GM19025 (cell line): ENCODE measurements around the gene TRIM41.
A peak's percentile ranks its signal among the peaks of the same experiment; 100 is the strongest.

Experiments
- ATAC-seq: cut with Tn5 transposase; IDR thresholded peaks from one replicate; pipeline ENCODE4 v1.9.1; 2021; ENCODE audit warnings: mild to moderate bottlenecking, low read depth, moderate library complexity; ENCODE audit not compliant: unreplicated experiment

TRIM41 gene

DNA sequence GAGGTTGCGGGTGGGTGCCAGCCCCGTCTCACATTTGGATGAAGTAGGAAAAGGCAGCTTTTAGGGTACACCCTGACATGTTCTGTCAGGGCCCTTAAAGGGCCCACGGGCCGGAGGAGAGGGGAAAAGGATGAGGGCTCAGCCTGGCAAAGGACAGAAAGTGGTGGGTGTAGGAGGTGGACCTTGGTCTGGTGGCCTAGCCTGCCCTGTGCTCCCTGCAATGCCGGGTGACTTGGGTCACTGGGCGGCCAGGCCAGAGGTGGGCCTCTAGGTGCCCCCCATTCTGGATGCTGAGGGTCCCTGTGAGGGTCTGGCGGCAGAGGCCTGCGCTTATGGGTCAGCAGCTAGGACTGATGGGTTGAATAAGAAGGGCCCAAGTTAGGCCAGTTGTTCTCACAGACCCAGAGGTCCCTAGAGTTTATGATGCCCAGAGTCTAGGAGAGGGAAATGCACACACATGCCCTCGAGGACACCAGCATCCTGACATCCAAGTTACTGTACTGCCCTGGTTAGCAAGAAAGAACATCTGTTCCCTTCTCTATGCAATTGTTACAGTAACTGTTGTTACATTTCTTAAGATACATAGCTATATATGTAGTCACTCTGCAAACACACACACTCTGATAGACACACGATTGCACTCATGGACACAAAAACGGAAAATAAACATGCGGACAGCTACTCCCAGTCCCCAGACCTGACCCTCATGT is 30.6 kb upstream of the TRIM41 start:
- ATAC-seq = no peak

DNA sequence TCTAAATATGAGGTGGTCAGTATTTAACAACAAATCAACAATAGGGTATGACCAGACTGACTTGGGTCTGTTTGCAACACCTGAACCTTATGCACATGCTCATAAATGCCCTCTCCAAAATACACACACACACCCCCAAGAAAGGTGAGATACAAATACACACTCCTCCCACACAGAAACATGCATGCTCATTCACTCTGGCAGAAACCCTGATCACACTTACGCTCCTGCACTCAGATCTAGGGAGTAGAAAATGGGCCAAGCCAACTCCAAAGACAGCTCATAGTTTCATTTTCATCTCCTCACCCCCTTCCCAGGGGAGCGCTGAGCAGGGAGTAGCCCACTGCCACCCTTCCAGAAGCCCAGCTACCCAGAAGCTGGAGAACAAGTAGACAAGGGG is 29.4 kb upstream of the TRIM41 start:
- ATAC-seq = no peak

DNA sequence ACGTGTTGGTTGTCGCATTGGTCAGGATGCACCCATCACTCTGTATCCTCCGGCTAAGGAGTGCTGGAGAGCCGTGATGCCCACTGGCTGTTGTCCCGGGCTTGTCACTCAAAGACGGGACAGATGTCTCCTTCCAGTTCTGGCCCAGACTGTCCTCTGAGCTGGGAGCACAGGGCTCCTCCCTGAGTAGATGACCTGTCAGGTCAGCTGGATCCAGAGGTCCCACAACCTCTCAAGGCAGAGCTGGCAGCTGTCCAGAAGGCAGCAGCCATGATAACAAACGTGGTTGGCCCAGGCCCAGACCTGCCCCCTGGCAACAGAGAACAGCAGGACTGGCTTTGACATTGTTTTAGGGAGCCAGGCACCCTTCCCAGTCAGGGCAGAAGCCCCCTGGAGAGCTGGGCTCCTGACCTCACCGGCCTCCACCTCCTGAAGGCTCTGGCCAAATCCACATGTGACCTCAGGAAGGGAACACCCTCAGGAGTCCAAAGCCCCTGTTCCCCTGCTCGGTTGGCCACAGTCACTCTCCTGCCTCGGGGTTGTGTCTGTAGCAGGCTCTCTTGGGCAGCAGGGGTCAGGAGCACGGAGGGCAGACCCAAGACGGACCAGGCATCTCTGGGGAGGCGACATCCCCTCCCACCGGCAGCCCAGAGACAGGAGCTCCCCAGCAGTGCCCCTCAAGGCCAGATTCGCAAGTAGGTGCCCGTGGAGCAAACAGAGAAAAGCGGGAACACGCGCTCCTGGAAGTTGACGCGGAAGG is 28.4 kb upstream of the TRIM41 start:
- no peak for ATAC-seq

GRCh38 chr5:181195249-181195761 is 27.8 kb upstream of the TRIM41 start:
- ATAC-seq = no peak

DNA sequence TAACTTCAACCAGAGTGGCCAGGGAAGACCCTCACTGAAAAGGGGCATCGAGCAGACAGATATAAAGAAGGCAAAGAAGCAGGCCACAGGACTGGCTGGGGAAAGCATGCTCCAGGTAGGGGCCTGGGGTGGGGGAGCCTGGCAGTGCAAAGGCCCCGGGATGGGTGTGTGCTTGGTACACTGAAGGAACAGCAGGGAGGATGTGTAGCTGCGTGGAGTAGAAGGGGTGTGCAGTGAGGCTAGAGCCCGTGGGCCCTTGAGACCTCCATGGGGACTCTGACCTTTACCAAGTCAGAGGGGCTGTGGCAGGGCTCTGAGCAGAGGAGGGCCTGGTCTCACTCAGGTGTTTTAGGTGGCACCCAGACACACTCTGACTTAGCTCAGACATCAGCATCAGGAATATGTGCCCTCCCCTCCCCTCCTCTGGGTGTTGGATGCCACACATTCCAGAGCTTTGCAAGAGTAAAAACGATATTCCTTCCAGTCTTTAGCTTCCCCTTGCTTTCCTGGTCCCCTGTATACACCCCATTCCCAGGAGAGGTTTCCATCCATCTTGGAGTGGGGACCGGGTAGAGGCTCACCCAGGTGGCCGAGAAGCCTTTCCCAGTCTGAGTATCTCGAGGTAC is 25.6 kb upstream of the TRIM41 start:
- no peak for ATAC-seq

DNA sequence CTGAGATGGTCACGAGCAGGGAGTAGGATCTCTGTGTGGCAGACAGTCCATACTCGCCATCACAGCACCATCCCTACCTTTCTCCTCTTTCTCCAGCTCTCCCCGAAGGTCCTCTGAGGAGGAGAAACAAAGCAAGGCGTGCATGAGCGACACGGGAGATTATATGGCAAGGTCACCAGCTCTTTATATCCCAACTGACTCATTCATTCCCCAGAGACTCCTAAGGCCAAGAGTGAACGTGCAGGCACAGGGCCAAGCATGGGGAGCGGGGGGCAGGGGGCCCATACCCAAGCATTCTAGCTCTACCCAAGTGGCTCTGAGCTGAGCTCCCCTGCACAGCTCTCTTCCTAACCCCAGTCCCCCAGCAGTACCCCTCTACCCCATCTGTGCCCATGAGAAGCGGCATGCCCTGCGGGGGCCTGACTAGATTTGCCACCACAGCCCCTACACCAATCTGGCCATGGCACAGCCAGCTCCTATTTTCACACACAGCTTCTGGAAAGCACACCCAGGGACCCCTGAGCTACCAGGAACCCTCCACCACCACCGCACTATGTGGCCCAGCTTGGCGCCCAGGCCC is 24.9 kb upstream of the TRIM41 start:
- no peak for ATAC-seq

- ATAC-seq = peak; percentile 85
Measured at GRCh38 chr5:181198905-181199519, 24.1 kb upstream of the TRIM41 start.

- no peak for ATAC-seq
Measured at GRCh38 chr5:181199881-181200638, 23.0 kb upstream of the TRIM41 start.

GRCh38 chr5:181200816-181201215 is 22.3 kb upstream of the TRIM41 start:
- ATAC-seq = no peak

DNA sequence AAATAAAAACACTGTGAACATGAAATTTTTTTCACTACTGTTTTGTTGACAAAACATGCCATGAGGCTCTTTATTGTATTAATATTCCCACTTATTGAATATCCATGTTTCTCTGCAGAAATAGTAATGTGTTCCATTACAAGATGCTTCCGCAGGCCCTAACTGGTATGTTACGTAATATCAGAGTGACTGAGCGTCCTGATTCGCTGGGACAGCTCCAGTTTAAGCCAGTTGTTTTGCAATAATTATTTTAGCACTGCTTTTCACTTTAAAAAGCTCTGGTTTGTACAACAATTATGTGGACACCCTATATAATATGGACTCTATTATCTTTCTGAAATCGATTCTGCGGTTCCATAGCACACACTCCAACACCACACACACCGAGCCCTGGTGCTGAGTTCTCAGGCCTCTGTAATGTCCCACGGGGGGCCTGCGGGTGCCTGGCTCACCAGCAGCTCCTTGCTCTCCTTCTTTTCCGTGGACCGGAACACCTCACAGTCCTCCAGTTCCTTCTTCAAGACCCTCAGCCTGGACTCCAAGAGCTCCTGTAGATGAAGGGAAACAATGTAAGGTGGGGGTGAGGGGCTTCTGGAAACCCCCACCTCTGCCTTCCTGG is 19.9 kb upstream of the TRIM41 start:
- no peak for ATAC-seq

DNA sequence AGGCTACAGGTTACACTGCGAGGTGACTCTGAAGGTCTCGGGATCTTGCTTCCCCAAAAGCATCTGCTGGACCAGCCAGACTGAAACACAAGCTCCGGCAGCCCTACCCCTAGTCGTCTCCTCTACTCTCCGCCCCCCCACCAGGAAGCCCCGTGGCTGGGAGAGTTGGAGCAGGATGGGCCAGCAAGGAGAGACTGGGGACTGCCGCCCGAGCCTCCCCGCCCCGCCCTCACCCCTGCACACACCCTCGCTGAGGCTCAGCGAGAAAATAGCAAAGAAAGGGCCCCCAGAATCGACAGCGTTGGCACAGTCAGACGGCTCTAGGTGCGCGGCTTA is 19.3 kb upstream of the TRIM41 start:
- ATAC-seq = no peak

DNA sequence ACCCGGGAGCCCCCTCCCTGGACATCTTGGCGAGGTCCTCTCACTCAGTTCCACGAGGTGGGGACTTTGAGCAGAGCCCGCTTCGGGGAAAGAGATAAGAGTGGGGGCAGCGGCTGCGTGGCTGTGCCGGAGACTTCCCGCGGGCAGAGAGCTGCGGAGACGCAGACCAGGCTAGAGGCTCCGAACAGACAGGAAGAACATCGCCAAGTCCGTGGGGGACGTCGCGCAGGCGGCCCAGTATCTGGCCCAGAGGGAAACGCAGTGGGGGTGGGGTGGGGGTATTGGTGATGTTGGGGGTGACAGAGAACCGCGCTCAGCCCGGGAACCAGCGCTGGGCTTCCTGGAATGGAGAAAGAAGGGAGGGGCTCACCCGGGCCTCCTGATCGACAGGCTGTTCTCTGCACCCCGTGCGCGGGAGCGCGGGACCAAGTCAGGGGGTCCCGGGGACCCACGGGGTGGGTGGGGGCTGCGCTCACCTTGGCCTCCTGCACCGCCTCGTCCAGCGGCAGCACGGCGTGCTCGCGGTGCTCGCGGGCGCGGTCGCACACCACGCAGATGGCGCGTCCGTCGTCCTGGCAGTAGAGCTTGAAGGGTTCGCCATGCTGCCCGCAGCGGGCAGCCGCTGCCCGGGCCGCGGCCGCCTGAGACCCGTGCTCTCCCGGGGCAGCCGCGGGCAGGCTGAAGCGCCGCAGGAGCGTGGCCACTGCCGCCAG is 18.8 kb upstream of the TRIM41 start:
- ATAC-seq = no peak

DNA sequence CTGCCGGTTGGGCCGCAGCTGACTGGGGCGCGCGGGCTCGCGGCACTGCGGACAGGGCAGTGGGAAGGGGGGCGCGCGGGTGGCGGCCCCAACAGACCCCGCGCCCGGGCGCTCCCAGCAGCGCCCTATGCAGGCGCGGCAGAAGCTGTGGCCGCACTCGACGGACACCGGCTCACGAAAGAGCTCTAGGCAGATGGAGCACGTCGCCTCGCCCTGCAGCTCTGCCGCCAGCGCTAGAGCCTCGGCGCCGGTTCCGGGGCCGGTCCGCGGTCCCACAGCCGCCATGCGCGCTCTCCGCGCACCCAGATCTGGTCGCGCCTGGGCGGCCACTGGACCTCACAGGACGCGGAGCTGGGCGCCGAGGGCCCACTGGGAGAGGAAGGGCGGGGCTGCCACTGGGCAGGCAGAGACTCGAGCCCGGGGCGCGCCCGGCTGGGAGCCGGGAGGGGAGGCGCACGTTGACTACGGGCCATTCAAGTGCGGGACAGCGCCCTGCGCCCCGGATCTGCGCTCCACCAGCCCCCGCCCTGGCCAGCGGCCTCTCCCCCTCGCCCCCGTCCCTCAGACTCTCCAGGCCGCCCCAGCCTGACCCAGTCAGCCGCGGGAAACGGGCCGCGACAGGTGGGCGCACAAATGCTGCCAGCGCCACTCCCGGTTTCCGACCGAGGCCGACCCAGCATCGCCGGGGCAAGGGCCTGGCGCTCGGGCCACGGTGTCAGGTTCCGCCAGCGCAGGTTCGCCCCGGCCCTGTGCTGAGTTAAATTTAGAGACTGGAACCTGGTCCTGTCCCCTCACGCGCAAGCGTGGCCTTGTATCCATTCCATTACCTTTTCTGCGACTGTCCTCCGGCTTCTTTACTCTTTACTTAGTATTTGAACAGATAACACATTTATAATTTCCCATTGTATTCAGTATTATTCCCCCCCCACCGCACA is 18.0 kb upstream of the TRIM41 start, which contains the start of gene TRIM7:
TSS of gene TRIM7 (minus strand) at position 371 of the 935 bp plus-strand sequence. CDS start at position 285, 86 bp downstream.
- ATAC-seq = no peak

DNA sequence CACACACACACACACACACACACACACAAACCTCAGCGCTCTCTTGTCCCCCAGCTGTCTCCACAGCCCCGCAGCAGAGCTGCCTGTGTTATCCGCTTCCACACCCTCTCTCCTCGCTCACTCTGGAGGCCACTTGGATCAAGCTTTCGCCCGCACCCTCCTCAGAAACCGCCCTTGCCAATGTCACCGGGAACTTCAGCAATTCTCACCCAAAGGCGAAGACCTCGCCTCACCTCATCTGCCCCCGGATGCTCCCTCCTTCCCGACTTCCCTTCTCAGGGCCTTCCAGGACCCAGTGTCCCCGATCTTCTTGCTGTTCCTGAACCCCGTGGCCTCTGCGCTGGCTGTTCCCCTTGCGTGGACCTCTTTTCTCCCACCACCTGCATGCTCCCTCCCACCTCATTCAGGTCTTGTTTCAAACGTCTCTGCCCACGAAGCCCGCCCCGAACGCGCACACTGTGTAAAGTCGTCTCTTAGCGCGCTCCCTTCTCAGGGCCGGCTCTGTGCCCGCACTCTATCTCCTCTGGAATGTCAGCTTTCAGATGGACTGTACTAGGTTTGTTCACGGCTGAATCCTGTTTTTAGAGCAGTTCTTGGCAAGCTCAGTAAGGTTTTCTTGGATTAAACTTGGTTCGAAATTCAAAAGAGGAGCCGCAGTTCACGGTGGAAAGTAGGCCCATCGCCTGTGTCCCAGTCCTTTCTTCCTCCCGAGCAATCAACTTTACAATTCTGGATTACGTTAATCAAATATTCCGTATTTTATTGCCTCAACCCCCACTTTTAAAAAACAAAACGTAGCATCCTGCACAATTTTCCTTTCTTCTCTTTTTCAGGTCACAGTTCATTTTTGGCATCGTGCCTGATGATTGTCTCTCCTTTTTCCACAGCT is 17.1 kb upstream of the TRIM41 start:
- no peak for ATAC-seq

- ATAC-seq = peak; percentile 34
Measured at GRCh38 chr5:181207214-181207959, 15.7 kb upstream of the TRIM41 start.

DNA sequence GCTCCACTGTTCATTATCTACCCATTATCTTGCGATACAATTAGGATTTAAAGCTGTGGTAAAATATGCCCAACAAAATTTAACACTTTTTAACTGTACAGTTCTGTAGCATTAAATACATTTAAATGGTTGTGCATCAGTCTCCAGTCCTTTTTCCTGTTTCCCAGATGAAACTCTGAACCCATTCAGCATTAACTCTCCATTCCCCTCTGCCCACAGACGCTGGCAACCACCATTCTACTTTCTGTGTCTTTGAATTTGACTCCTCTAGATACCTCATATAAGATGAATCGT is 15.2 kb upstream of the TRIM41 start:
- no peak for ATAC-seq
